GM10266 (cell line): ENCODE data around the gene HS3ST3A1.

ENCODE experiments used
- DNase-seq: peaks from one replicate; pipeline ENCODE4 v3.0.0; 2012; ENCODE audit errors: extremely low spot score
- TF ChIP-seq, protein P1 (sequence below): IDR thresholded peaks from 2 replicates; pipeline ENCODE4 v1.5.1; 2012; ENCODE audit warnings: mild to moderate bottlenecking, low read depth; ENCODE audit not compliant: control insufficient read depth, insufficient read depth; ENCODE audit errors: missing control alignments

The HS3ST3A1 gene

DNA sequence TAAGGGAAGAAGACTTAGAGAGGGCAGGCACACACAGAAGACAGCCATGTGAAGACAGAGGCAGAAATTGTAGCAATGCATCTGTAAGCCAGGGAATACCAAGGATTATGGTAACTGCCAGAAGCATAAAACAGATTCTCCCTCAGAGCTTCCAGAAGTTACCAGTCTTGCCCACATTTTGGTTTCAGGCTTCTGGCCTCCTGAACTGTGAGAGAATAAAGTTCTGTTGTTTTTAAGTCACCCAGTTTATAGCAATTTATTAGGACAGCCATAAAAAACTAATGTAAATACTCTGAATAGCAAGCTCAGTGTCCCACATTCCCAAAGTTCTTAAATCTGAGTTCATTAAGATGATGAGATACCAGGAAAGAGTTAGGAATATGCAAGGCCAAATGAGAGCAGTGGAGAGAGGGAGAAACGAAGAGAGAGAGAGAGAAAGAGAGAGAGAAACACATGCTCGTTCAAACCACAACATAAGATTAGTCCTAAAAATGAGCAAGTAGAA lies 123.4 kb downstream of the HS3ST3A1 start:
- TF ChIP-seq, protein P1, sequence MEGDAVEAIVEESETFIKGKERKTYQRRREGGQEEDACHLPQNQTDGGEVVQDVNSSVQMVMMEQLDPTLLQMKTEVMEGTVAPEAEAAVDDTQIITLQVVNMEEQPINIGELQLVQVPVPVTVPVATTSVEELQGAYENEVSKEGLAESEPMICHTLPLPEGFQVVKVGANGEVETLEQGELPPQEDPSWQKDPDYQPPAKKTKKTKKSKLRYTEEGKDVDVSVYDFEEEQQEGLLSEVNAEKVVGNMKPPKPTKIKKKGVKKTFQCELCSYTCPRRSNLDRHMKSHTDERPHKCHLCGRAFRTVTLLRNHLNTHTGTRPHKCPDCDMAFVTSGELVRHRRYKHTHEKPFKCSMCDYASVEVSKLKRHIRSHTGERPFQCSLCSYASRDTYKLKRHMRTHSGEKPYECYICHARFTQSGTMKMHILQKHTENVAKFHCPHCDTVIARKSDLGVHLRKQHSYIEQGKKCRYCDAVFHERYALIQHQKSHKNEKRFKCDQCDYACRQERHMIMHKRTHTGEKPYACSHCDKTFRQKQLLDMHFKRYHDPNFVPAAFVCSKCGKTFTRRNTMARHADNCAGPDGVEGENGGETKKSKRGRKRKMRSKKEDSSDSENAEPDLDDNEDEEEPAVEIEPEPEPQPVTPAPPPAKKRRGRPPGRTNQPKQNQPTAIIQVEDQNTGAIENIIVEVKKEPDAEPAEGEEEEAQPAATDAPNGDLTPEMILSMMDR: no peak
- DNase-seq: no peak

DNA sequence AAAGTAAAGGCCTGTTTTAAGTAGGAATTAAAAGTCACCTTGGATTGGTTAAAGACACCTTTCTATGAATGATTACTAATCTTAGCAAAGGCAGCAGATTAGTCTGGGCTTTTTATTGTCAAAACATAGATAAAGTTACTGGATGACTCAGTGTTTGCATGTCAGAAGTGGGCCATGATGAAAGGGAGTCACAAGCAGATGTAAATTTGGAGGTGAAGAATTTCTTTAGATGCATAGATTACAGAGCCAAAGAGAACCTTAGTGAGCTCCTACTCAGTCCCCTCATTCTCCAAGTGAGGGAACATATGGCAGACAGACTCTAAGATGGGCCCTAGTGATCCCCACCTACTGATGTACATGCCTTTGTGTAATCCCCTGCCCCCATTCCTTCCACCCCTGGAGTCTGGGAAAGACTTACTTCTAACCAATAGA lies 124.5 kb downstream of the HS3ST3A1 start:
- no peak for DNase-seq

DNA sequence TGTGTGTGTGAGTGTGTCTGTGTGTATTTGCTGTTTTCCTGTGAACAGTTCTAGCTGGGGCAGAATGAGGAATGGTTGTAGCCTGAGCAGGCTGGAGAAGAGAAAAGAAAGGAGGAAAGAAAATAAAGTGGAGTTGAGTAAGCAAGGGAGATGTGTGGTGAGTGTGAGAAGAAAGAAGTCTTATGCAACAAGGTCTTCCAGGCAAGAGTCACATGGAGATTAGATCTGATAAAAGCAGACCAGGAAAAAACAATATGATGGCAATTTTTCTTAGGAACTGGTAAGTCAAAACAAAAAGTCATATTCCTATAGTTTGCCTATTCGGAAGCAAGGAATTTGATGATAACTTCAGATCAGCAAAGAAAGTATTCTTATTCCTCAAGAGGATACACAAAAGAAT lies 125.0 kb downstream of the HS3ST3A1 start:
- TF ChIP-seq, protein P1: no peak

More for the DNA sequence above, 124.5 kb downstream of the HS3ST3A1 start:
- TF ChIP-seq, protein P1: no peak

DNA sequence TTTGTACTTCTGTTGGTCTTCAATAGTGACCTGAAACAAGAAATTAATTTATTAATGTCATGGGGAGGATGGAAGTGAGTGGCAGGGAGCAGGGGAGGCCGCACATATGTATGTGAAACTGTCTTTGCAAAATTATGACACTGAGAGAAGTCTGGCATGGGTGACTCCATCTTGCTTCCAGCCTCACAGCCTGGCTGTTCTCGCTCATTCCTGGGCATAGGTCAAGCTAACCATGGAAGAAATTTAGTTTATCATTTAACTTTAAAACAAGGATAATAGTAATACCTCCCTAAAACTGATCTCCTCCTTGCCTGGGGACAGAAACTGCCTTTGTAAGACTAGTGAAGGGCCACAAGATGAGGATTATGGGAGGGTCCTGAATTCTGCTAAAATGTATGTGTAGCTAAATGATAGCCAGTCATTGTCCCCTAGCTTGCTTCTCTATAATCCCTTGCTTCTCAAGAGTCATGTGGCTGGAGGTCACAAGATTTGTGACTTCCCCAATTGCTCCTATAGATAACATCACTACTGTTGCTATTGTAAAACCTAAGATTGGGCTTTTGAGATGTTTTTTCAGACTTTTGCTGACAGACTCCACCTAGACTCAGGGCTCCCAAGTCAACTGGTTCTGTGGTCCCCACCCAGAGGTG lies 126.0 kb downstream of the HS3ST3A1 start:
- TF ChIP-seq, protein P1: no peak
- DNase-seq: no peak

More for the DNA sequence above, 125.0 kb downstream of the HS3ST3A1 start:
- DNase-seq: no peak

DNA sequence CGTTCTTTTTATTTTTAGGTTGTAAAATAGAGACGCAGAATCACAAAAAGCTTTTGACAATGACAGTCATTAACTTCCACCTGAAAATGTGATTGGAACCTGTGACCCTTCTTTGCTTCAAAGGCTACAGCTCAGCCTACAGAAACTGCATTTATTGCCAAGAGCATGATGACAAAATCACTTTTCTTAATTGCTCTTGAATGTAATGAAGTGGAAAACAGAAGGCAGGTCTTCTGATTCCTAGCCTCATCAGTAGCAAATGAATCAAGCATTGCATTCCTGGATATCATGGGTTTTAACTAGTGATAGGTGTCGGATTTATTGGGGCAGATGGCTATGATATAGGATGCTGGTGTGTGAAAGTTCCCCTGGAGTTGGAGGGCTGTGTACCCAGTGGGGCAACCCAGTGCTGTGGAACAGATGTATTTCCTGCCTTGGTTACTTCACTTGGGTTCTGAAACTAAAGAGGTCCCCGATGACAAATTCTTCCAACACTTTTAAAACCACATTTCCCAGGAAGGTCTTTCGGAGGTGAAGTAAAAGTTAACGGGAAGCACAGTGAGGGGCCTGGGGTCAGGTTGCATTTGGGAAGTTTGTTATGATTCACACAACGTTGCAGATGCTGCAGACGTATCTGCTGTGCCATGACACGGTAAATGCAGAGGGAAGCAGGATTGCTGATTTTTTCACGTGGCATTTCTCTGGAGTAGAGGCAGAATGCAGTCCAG lies 127.5 kb downstream of the HS3ST3A1 start:
- DNase-seq: no peak
- TF ChIP-seq, protein P1: no peak

DNA sequence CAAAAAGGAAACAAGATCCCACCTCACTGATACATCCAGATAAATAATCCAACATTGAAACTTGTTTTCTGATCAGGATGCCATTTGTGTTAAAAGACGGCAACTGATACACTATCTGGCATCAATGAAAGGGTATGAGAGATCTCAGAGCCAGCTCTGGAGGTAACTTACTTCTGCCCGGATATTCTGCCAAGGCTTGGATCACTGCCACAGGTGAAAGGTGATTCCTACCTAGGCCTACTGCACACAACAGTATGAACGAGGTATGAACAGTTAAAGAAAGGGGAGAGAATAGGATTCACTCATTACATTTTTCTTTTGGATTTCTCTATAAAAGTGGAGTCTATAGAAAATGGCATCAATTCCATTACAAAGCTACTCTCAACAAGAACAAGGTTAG lies 136.1 kb downstream of the HS3ST3A1 start:
- DNase-seq: no peak
- TF ChIP-seq, protein P1: no peak

DNA sequence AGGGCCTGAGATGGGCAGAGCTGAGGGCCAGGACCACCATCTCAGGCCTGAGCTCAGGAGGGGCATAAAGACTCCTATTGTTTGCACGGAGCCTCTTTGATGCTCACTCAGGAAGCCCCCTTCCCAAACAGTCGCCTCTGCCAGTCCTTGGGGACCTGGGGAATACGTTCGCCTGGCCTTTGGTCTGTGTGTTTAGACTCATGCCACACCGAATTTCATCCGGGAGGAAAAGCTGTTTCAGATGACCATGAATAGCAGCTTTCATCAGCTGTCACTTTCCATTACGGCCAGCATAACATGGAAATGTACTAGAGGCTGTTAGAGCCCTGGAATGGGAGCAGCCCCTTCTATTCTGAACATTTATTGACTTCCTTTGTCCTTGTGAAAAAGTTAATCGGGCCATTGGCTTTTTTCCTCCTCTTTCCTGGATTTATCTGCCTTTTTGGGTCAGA lies 139.0 kb downstream of the HS3ST3A1 start:
- DNase-seq: no peak
- TF ChIP-seq, protein P1: no peak
